HepG2 (cell line): Measurements from ENCODE around the gene C16orf54. TPM values are rescaled to one million over a fixed set of nuclear protein-coding genes. Genes with fewer than 3 reads are reported as not detected.

ENCODE experiments used
- ASH2L ChIP-seq: fragments of 300-600, 200-600 bp; sonication (generic); IDR thresholded peaks from 2 replicates; pipeline ENCODE4 v1.7.0; 2017; ENCODE audit warnings: low read depth, mild to moderate bottlenecking, moderate library complexity, mixed read lengths, low read length; ENCODE audit not compliant: insufficient read length
- GABPA ChIP-seq, 2 experiments: IDR thresholded peaks; 2 replicates each; pipeline ENCODE4 v1.6.1; 2011 to 2016; ENCODE audit warnings: low read depth in 2 of 2, low read length in 1 of 2, missing biosample characterization in 1 of 2, missing genetic modification characterization in 1 of 2
- IRX3 ChIP-seq: sonication (generic); formaldehyde crosslinking; IDR thresholded peaks from 2 replicates; pipeline ENCODE4 v1.8.1; 2023; ENCODE audit warnings: mild to moderate bottlenecking, low read depth, missing genetic modification reagents, borderline replicate concordance
- KAT2B ChIP-seq: fragments of 150-350 bp; IDR thresholded peaks from 2 replicates; pipeline ENCODE4 v1.6.1; 2014; ENCODE audit warnings: low read depth, low read length, borderline replicate concordance
- KAT7 ChIP-seq: IDR thresholded peaks from 2 replicates; pipeline ENCODE4 v1.6.1; 2018; ENCODE audit warnings: borderline replicate concordance, missing compliant biosample characterization
- MAZ ChIP-seq, 2 experiments: sonication (generic) in 1 of 2; formaldehyde crosslinking in 1 of 2; IDR thresholded peaks; 2 replicates each; pipeline versions ENCODE4 v1.5.0 to v1.6.1; 2012 to 2020; ENCODE audit warnings: low read depth in 2 of 2, mild to moderate bottlenecking in 2 of 2, borderline replicate concordance in 1 of 2, improper control_type of control experiment in 1 of 2, low read length in 1 of 2, missing genetic modification reagents in 1 of 2, moderate library complexity in 1 of 2
- NR2C2 ChIP-seq: sonication (generic); formaldehyde crosslinking; IDR thresholded peaks from 2 replicates; pipeline ENCODE4 v1.4.0; 2020; ENCODE audit warnings: missing genetic modification reagents, mild to moderate bottlenecking, moderate library complexity, borderline replicate concordance
- RARA ChIP-seq: IDR thresholded peaks from 2 replicates; pipeline ENCODE4 v1.6.1; 2016; ENCODE audit warnings: missing genetic modification reagents, missing compliant biosample characterization
- SAFB2 ChIP-seq: sonication (generic); formaldehyde crosslinking; IDR thresholded peaks from 2 replicates; pipeline ENCODE4 v1.5.1; 2020; ENCODE audit warnings: missing genetic modification reagents, low read depth, mild to moderate bottlenecking, borderline replicate concordance
- SRY ChIP-seq: sonication (generic); formaldehyde crosslinking; IDR thresholded peaks from 2 replicates; pipeline ENCODE4 v1.8.0; 2022; ENCODE audit warnings: mild to moderate bottlenecking, missing genetic modification reagents
- ZBTB42 ChIP-seq: sonication (generic); formaldehyde crosslinking; IDR thresholded peaks from 2 replicates; pipeline ENCODE4 v1.5.0; 2020; ENCODE audit warnings: mild to moderate bottlenecking, missing genetic modification reagents
- ZFP90 ChIP-seq: sonication (generic); formaldehyde crosslinking; IDR thresholded peaks from 2 replicates; pipeline ENCODE4 v1.8.0; 2022; ENCODE audit warnings: missing genetic modification reagents, mild to moderate bottlenecking, inconsistent platforms, borderline replicate concordance
- ZNF326 ChIP-seq: sonication (generic); formaldehyde crosslinking; IDR thresholded peaks from 2 replicates; pipeline ENCODE4 v1.4.0; 2020; ENCODE audit warnings: missing genetic modification reagents, borderline replicate concordance
- ZNF331 ChIP-seq: sonication (generic); formaldehyde crosslinking; IDR thresholded peaks from 2 replicates; pipeline ENCODE4 v1.4.0; 2020; ENCODE audit warnings: missing genetic modification reagents
- ZNF335 ChIP-seq: sonication (generic); formaldehyde crosslinking; IDR thresholded peaks from 2 replicates; pipeline ENCODE4 v1.4.0; 2020; ENCODE audit warnings: missing genetic modification reagents
- ZNF33B ChIP-seq: sonication (generic); formaldehyde crosslinking; IDR thresholded peaks from 2 replicates; pipeline ENCODE4 v1.5.1; 2020; ENCODE audit warnings: mild to moderate bottlenecking, missing genetic modification reagents
- ZNF34 ChIP-seq: sonication (generic); formaldehyde crosslinking; IDR thresholded peaks from 2 replicates; pipeline ENCODE4 v1.4.0; 2020; ENCODE audit warnings: mild to moderate bottlenecking, missing genetic modification reagents, borderline replicate concordance
- ZNF670 ChIP-seq: sonication (generic); formaldehyde crosslinking; IDR thresholded peaks from 2 replicates; pipeline ENCODE4 v1.8.0; 2022; ENCODE audit warnings: mild to moderate bottlenecking, missing genetic modification reagents, borderline replicate concordance
- ZNF747 ChIP-seq: sonication (generic); formaldehyde crosslinking; IDR thresholded peaks from 2 replicates; pipeline ENCODE4 v1.8.1; 2023; ENCODE audit warnings: missing genetic modification reagents, mild to moderate bottlenecking, borderline replicate concordance
- polyA plus RNA-seq, 8 experiments: library from polyadenylated mRNA; depleted of rRNA in 3 of 8; stranded (reverse) in 7 of 8; unstranded in 1 of 8; fragments of >200 nt; fragmentation: Illumina TruSeq in 4 of 8; extraction: Trizol in 4 of 8; gene quantifications; 2 replicates each; pipeline versions ENCODE4 v1.2.1 to v1.2.3, GENCODE V29; 2011 to 2016; ENCODE audit warnings: low read depth in 4 of 8, missing spikeins in 1 of 8, mixed read lengths in 1 of 8; ENCODE audit not compliant: insufficient read depth in 1 of 8
- total RNA-seq, 5 experiments: library from RNA; depleted of rRNA; stranded (reverse); fragments of >200 nt; fragmentation: Illumina TruSeq; extraction: Trizol; gene quantifications; 2 replicates each; pipeline ENCODE4 v1.2.3, GENCODE V29; 2016; ENCODE audit warnings: low read depth in 1 of 5
- TF ChIP-seq, protein P1 (sequence below): IDR thresholded peaks from 2 replicates; pipeline ENCODE4 v1.6.1; 2018; ENCODE audit warnings: missing genetic modification reagents
- TF ChIP-seq, protein P2 (sequence below), 2 experiments: fragments of 450-650 bp in 1 of 2; sonication (generic) in 1 of 2; formaldehyde crosslinking; IDR thresholded peaks; 2 replicates each; pipeline versions ENCODE4 v1.5.0 to v1.8.0; 2020 to 2022; ENCODE audit warnings: mild to moderate bottlenecking in 1 of 2, missing genetic modification reagents in 1 of 2
- TF ChIP-seq, protein P3 (sequence below): IDR thresholded peaks from 2 replicates; pipeline ENCODE4 v1.6.1; 2016; ENCODE audit warnings: control low read depth
- TF ChIP-seq, protein P4 (sequence below): sonication (generic); formaldehyde crosslinking; IDR thresholded peaks from 2 replicates; pipeline ENCODE4 v1.8.0; 2022; ENCODE audit warnings: mild to moderate bottlenecking, missing genetic modification reagents; ENCODE audit not compliant: insufficient replicate concordance

C16orf54 gene
- total and polyA plus RNA-seq, 2 of the 13 experiments (the other 11 are each of a cell fraction or from before 2014, with no cell fraction given), result not detected

DNA sequence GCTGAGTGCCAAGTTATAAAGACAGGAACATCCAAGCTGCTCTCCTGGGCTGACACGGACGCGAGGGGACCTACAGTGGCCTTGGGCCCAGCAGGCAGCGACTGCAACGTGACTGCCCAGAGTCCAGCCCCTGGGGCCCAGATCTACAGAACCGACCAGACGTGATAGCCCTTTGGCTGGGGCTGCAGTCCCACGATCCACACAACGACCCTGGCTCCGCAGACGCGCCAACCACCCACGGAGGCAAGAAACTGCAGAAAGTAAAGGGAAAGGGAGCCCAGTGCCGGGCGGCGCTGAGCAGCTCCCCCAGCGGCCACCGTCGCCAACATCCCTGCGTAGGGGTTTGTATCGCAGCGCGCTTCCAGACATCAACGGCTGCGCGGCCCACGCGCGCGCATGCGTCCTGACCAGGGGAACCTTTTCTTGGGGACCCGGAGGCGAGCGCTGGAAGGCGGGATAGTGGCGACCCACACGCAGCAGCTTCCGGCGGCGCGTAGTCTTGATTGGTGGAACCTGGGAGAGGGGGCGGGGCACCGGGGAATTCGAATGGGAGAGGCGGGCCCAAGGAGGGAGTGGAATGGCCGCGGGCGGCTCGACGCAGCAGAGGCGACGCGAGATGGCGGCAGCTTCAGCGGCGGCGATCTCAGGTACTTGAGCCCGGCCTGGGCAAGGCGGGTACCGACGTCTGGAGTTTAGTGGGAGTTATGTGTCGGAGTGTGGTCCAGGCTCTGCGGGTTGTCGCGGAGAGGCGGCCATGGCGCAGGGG, 44.6 kb upstream of the C16orf54 start, which contains the start of gene KIF22 (continued):
- no peak for TF ChIP-seq ZNF326 (CRISPR knock-in tag)
- peak; percentile 58; the same call in 1 of the 2 replicates for TF ChIP-seq ZBTB42 (CRISPR knock-in tag)
- TF ChIP-seq, protein P1, sequence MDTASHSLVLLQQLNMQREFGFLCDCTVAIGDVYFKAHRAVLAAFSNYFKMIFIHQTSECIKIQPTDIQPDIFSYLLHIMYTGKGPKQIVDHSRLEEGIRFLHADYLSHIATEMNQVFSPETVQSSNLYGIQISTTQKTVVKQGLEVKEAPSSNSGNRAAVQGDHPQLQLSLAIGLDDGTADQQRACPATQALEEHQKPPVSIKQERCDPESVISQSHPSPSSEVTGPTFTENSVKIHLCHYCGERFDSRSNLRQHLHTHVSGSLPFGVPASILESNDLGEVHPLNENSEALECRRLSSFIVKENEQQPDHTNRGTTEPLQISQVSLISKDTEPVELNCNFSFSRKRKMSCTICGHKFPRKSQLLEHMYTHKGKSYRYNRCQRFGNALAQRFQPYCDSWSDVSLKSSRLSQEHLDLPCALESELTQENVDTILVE, result peak; percentile 78
- peak; percentile 96 for TF ChIP-seq ASH2L
- TF ChIP-seq, protein P2, sequence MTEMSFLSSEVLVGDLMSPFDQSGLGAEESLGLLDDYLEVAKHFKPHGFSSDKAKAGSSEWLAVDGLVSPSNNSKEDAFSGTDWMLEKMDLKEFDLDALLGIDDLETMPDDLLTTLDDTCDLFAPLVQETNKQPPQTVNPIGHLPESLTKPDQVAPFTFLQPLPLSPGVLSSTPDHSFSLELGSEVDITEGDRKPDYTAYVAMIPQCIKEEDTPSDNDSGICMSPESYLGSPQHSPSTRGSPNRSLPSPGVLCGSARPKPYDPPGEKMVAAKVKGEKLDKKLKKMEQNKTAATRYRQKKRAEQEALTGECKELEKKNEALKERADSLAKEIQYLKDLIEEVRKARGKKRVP (CRISPR knock-in tag; IDR thresholded peaks at IDR 0.05), result peak in 1 of 2 experiments; percentile 69; a peak in 1 of 4 replicates
- TF ChIP-seq ZNF331 (CRISPR knock-in tag), result peak; percentile 86; the same call in 1 of the 2 replicates
- peak; percentile 96 for TF ChIP-seq ZNF670
- peak; percentile 71 for TF ChIP-seq ZFP90
- TF ChIP-seq MAZ (IDR thresholded peaks at IDR 0.05; ENCODE audit: borderline replicate concordance, low read depth, low read length), result no peak; the same call in 1 of the 2 replicates
- TF ChIP-seq MAZ (CRISPR knock-in tag; IDR thresholded peaks at IDR 0.05; ENCODE audit: low read depth), result peak; percentile 95
- TF ChIP-seq ZNF34 (CRISPR knock-in tag), result no peak
- peak; percentile 93 for TF ChIP-seq NR2C2 (CRISPR knock-in tag)
- TF ChIP-seq, protein P3, sequence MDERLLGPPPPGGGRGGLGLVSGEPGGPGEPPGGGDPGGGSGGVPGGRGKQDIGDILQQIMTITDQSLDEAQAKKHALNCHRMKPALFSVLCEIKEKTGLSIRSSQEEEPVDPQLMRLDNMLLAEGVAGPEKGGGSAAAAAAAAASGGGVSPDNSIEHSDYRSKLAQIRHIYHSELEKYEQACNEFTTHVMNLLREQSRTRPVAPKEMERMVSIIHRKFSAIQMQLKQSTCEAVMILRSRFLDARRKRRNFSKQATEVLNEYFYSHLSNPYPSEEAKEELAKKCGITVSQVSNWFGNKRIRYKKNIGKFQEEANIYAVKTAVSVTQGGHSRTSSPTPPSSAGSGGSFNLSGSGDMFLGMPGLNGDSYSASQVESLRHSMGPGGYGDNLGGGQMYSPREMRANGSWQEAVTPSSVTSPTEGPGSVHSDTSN, result no peak
- TF ChIP-seq IRX3 (CRISPR knock-in tag), result 0 out of 2 replicates have a peak, but pooled peaks have one; percentile 63
- peak; percentile 32; the same call in 1 of the 2 replicates for TF ChIP-seq RARA (CRISPR knock-in tag)
- TF ChIP-seq ZNF747, result peak; percentile 93; the same call in 1 of the 2 replicates
- 0 out of 2 replicates have a peak, but pooled peaks have one; percentile 51 for TF ChIP-seq ZNF335
- TF ChIP-seq KAT7 (CRISPR knock-in tag), result peak; percentile 97
- peak; percentile 81; the same call in 1 of the 2 replicates for TF ChIP-seq ZNF33B (CRISPR knock-in tag)
- TF ChIP-seq KAT2B, result no peak
- TF ChIP-seq SAFB2 (CRISPR knock-in tag), result peak; percentile 92; the same call in 1 of the 2 replicates
- peak; percentile 78 for TF ChIP-seq SRY
- TF ChIP-seq, protein P4, sequence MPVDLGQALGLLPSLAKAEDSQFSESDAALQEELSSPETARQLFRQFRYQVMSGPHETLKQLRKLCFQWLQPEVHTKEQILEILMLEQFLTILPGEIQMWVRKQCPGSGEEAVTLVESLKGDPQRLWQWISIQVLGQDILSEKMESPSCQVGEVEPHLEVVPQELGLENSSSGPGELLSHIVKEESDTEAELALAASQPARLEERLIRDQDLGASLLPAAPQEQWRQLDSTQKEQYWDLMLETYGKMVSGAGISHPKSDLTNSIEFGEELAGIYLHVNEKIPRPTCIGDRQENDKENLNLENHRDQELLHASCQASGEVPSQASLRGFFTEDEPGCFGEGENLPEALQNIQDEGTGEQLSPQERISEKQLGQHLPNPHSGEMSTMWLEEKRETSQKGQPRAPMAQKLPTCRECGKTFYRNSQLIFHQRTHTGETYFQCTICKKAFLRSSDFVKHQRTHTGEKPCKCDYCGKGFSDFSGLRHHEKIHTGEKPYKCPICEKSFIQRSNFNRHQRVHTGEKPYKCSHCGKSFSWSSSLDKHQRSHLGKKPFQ, result peak; percentile 40
- TF ChIP-seq GABPA (IDR thresholded peaks at IDR 0.05; ENCODE audit: low read depth, low read length), result peak; percentile 95
- peak; percentile 97 for TF ChIP-seq GABPA (CRISPR knock-in tag; IDR thresholded peaks at IDR 0.05; ENCODE audit: low read depth)
